CD14-positive monocyte (primary cell): ENCODE results near the gene C3AR1. TPM values are rescaled to one million over a fixed set of nuclear protein-coding genes. Genes with fewer than 3 reads are reported as not detected.

ENCODE experiments used
- DNase-seq, 3 donors: peaks; one replicate each; pipeline ENCODE4 v3.0.0-alpha.2; 2011 to 2022
- H2AFZ ChIP-seq: 2 replicates; pipeline ENCODE4 v1.6.0; 2012; ENCODE audit warnings: mild to moderate bottlenecking, low read depth, low read length, inconsistent platforms; ENCODE audit not compliant: insufficient read depth, poor library complexity, severe bottlenecking
- H3K27ac ChIP-seq, 2 donors: 1 replicate in 1 of 2; 2 replicates in 1 of 2; pipeline ENCODE4 v1.5.1; 2012 to 2013; ENCODE audit warnings: low read length in 2 of 2, control low read depth in 1 of 2, inconsistent platforms in 1 of 2, low read depth in 1 of 2, mild to moderate bottlenecking in 1 of 2
- H3K27me3 ChIP-seq, 2 donors: one replicate each; pipeline versions ENCODE4 v1.6.0 to v1.6.1; 2011 to 2013; ENCODE audit warnings: low read length in 2 of 2; ENCODE audit not compliant: control insufficient read depth in 2 of 2, insufficient read depth in 2 of 2
- H3K36me3 ChIP-seq, 2 donors: replicated peaks in 1 of 2; 1 replicate in 1 of 2; 2 replicates in 1 of 2; pipeline versions ENCODE4 v1.5.1 to v1.6.1; 2012 to 2013; ENCODE audit warnings: low read length in 2 of 2, control low read depth in 1 of 2, inconsistent platforms in 1 of 2, mild to moderate bottlenecking in 1 of 2; ENCODE audit not compliant: insufficient read depth in 2 of 2, control insufficient read depth in 1 of 2
- H3K4me1 ChIP-seq, 2 donors: 1 replicate in 1 of 2; 2 replicates in 1 of 2; pipeline versions ENCODE4 v1.5.1 to v1.6.1; 2012 to 2013; ENCODE audit warnings: low read length in 2 of 2, control low read depth in 1 of 2, inconsistent platforms in 1 of 2, mild to moderate bottlenecking in 1 of 2, moderate library complexity in 1 of 2; ENCODE audit not compliant: insufficient read depth in 2 of 2, control insufficient read depth in 1 of 2
- H3K4me2 ChIP-seq: replicated peaks from 2 replicates; pipeline ENCODE3; 2012; ENCODE audit warnings: low read length, moderate library complexity, mild to moderate bottlenecking; ENCODE audit not compliant: poor library complexity, severe bottlenecking; ENCODE audit errors: extremely low read depth
- H3K4me3 ChIP-seq, 3 experiments: fragments of 200-600 bp in 1 of 3; sonication (generic) in 1 of 3; replicated peaks in 1 of 3; 1 replicate in 2 of 3; 2 replicates in 1 of 3; pipeline ENCODE4 v1.5.1; 2011 to 2013; ENCODE audit warnings: low read length in 3 of 3, mild to moderate bottlenecking in 3 of 3, control low read depth in 2 of 3, low read depth in 2 of 3, inconsistent platforms in 1 of 3, moderate library complexity in 1 of 3
- H3K79me2 ChIP-seq: 2 replicates; pipeline ENCODE4 v1.6.0; 2012; ENCODE audit warnings: mild to moderate bottlenecking, control low read depth, inconsistent platforms, low read length, moderate library complexity; ENCODE audit not compliant: insufficient read depth
- H3K9ac ChIP-seq: 2 replicates; pipeline ENCODE4 v1.6.0; 2017; ENCODE audit warnings: low read length, mild to moderate bottlenecking; ENCODE audit not compliant: insufficient read depth, poor library complexity, severe bottlenecking
- H3K9me3 ChIP-seq, 2 donors: replicated peaks in 1 of 2; 1 replicate in 1 of 2; 2 replicates in 1 of 2; pipeline versions ENCODE4 v1.5.1 to v1.6.1; 2012 to 2013; ENCODE audit warnings: low read length in 2 of 2, control low read depth in 1 of 2; ENCODE audit not compliant: control insufficient read depth in 1 of 2, insufficient read depth in 1 of 2
- H4K20me1 ChIP-seq: 2 replicates; pipeline ENCODE4 v1.6.0; 2012; ENCODE audit warnings: mild to moderate bottlenecking, low read length, control low read depth, moderate library complexity; ENCODE audit not compliant: insufficient read depth
- H3K27ac Mint-ChIP-seq, 7 donors: one replicate each; pipeline ENCODE4 v1.8.0; 2020; ENCODE audit warnings: mild to moderate bottlenecking in 7 of 7, mixed read lengths in 7 of 7, moderate library complexity in 6 of 7, inconsistent platforms in 2 of 7
- H3K27me3 Mint-ChIP-seq, 3 donors: one replicate each; pipeline ENCODE4 v1.8.0; 2021 to 2022; ENCODE audit warnings: low read depth in 3 of 3, mild to moderate bottlenecking in 3 of 3, mixed read lengths in 3 of 3, moderate library complexity in 3 of 3, inconsistent platforms in 1 of 3
- H3K36me3 Mint-ChIP-seq, 2 donors: one replicate each; pipeline ENCODE4 v1.8.0; 2020; ENCODE audit warnings: mixed read lengths in 2 of 2, inconsistent platforms in 1 of 2, mild to moderate bottlenecking in 1 of 2
- H3K4me1 Mint-ChIP-seq: one replicate; pipeline ENCODE4 v1.8.0; 2020; ENCODE audit warnings: mild to moderate bottlenecking, mixed read lengths
- H3K4me3 Mint-ChIP-seq, 2 donors: one replicate each; pipeline ENCODE4 v1.8.0; 2020; ENCODE audit warnings: mild to moderate bottlenecking in 2 of 2, mixed read lengths in 2 of 2, moderate library complexity in 1 of 2
- H3K9me3 Mint-ChIP-seq, 7 donors: one replicate each; pipeline ENCODE4 v1.8.0; 2020 to 2022; ENCODE audit warnings: mixed read lengths in 7 of 7, mild to moderate bottlenecking in 6 of 7, moderate library complexity in 6 of 7, inconsistent platforms in 2 of 7
- WGBS: methylation state at CpG from one replicate; pipeline ENCODE4 v1.1.5; 2013; ENCODE audit warnings: missing lambda C conversion rate; ENCODE audit not compliant: insufficient coverage; 5-methylcytosine and 5-hydroxymethylcytosine counted together
- intact Hi-C, 2 donors: fragments of 100-400 bp; cut with micrococcal nuclease; formaldehyde crosslinking; loops; one replicate each; pipeline versions ENCODE4 v1.15.0 to v1.15.1; 2023
- polyA plus RNA-seq, 3 donors: library from polyadenylated mRNA; depleted of rRNA in 1 of 3; unstranded in 2 of 3; stranded (reverse) in 1 of 3; fragments of 300-500 nt in 2 of 3; fragments of >200 nt in 1 of 3; fragmentation: Illumina TruSeq in 2 of 3; gene quantifications; 1 replicate in 2 of 3; 2 replicates in 1 of 3; pipeline ENCODE4 v1.2.3, GENCODE V29; 2012 to 2021
- TF ChIP-seq, protein P1 (sequence below): fragments of 200-600 bp; IDR thresholded peaks from one replicate; pipeline ENCODE4 v1.8.0; 2022; ENCODE audit warnings: antibody characterized with exemption, mild to moderate bottlenecking

Gene C3AR1
- polyA plus RNA-seq, 3 donors: 60.7 to 222 (median 67.3) TPM

- no peak overlapping the region for H3K4me3 ChIP-seq
- Mint-ChIP-seq H3K27ac (peak overlapping the region in 3 of 7 donors; percentile 35 to 58 (median 44)), H3K9me3 (peaks cover 0 to 1% (median 0%) of the 10 kb centered on the region in 7 donors), H3K4me1 (peaks cover 26% of the 10 kb centered on the region), H3K36me3 (peaks cover 84 to 92% of the 10 kb centered on the region in 2 donors), H3K27me3 (peaks cover 0 to 1% (median 0%) of the 10 kb centered on the region in 3 donors), H3K4me3 (no peak overlapping the region)
- peaks cover 65 to 86% of the 10 kb centered on the region in 2 donors for H3K36me3 ChIP-seq
- no peak overlapping the region for H2AFZ ChIP-seq
- no peak overlapping the region for H3K4me2 ChIP-seq
- H3K4me1 ChIP-seq: peaks cover 19 to 34% of the 10 kb centered on the region in 2 donors
- no peak overlapping the region for H3K9ac ChIP-seq
- no peaks in the 10 kb centered on the region for H3K9me3 ChIP-seq
- no peaks in the 10 kb centered on the region for H4K20me1 ChIP-seq
- H3K27ac ChIP-seq: peak overlapping the region in 1 of 2 donors; percentile 8
- H3K27me3 ChIP-seq: no peaks in the 10 kb centered on the region
- TF ChIP-seq, protein P1, sequence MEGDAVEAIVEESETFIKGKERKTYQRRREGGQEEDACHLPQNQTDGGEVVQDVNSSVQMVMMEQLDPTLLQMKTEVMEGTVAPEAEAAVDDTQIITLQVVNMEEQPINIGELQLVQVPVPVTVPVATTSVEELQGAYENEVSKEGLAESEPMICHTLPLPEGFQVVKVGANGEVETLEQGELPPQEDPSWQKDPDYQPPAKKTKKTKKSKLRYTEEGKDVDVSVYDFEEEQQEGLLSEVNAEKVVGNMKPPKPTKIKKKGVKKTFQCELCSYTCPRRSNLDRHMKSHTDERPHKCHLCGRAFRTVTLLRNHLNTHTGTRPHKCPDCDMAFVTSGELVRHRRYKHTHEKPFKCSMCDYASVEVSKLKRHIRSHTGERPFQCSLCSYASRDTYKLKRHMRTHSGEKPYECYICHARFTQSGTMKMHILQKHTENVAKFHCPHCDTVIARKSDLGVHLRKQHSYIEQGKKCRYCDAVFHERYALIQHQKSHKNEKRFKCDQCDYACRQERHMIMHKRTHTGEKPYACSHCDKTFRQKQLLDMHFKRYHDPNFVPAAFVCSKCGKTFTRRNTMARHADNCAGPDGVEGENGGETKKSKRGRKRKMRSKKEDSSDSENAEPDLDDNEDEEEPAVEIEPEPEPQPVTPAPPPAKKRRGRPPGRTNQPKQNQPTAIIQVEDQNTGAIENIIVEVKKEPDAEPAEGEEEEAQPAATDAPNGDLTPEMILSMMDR: peak; percentile 84
- H3K79me2 ChIP-seq: peaks cover 5% of the 10 kb centered on the region
- peak; percentile 70 to 82 (median 80) for DNase-seq
- 89% methylated on average over 3 of the region's 8 CpGs for WGBS
- intact Hi-C loops: loop anchor here (5.0 kb wide), 1 partner anchor 36 kb away; the partner anchor contains the start of gene NECAP1 (in 2 of the 2)
Measured at GRCh38 chr12:8045952-8046944, 19.9 kb downstream of the C3AR1 start.

GRCh38 chr12:8040791-8041190, 25.4 kb downstream of the C3AR1 start:
- H3K79me2 ChIP-seq: peaks cover 36% of the 10 kb centered on the region
- TF ChIP-seq, protein P1: no peak
- Mint-ChIP-seq H3K27ac (no peak overlapping the region), H3K4me3 (no peak overlapping the region), H3K27me3 (no peaks in the 10 kb centered on the region), H3K9me3 (peaks cover 0 to 1% (median 0%) of the 10 kb centered on the region in 7 donors), H3K36me3 (peaks cover 71 to 76% of the 10 kb centered on the region in 2 donors), H3K4me1 (peaks cover 34% of the 10 kb centered on the region)
- H3K4me1 ChIP-seq: peaks cover 30 to 33% of the 10 kb centered on the region in 2 donors
- WGBS: no CpG with 5 or more reads among the region's 1 CpG
- H3K36me3 ChIP-seq: peaks cover 56 to 68% of the 10 kb centered on the region in 2 donors
- intact Hi-C loops: no loop called here
- H4K20me1 ChIP-seq: peaks cover 31% of the 10 kb centered on the region
- H2AFZ ChIP-seq: no peak overlapping the region
- no peak overlapping the region for H3K4me3 ChIP-seq
- H3K27me3 ChIP-seq: no peaks in the 10 kb centered on the region
- no peak overlapping the region for H3K9ac ChIP-seq
- H3K9me3 ChIP-seq: no peaks in the 10 kb centered on the region
- H3K27ac ChIP-seq: no peak overlapping the region
- no peak overlapping the region for H3K4me2 ChIP-seq
- DNase-seq: no peak
